NCI-H2107 (cell line): Measurements from ENCODE around the gene TOGARAM2.

ENCODE experiments used
- DNase-seq: peaks from one replicate; lab custom pipeline; 2025; lab: John Stamatoyannopoulos, UW

TOGARAM2 gene

DNA sequence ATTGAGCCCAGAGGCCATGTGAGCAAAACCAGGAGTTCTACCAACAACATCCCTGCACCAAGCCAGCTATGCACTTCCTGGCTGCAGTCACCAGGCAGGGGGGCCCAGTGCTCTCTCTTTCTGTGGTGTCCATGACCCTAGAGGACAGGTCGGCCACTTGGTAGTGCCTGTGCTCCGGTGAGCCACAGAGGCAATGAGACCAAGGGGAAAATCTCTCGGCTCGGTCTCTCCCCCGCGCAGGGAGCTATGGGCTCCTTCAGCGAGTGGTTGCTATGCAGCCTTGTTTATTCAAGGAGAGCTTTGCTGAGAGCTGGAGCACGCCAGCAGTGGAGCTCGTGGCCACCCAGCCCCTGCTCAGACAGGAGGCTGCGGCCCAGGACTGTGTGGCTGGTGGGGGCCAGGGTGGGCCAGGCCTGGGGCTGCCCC is at the start of gene TOGARAM2:
Gene TOGARAM2, plus strand, starts transcription at position 283 of the 426 bp plus-strand sequence. CDS start 13,537 bp downstream, outside the sequence.
- no peak for DNase-seq

DNA sequence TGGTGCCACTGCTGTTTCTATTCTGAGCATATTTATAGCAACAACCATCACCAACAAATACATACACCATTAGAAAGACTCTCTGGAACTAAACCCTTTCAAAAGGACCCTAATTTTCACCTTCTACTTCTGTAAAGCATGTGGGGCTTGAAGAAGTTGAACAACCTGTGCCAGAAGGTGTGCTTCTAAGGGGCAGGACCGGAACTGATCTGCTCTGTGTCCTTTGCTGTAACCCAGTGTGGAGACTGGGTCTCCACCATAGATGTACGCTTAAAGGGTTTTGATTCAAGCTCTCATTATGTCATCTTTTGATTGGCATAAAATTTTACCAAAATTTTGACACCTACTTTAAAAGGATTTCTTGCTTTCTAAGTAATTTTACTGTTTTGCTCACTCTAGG is 46.3 kb upstream of the TOGARAM2 start:
- no peak for DNase-seq

DNA sequence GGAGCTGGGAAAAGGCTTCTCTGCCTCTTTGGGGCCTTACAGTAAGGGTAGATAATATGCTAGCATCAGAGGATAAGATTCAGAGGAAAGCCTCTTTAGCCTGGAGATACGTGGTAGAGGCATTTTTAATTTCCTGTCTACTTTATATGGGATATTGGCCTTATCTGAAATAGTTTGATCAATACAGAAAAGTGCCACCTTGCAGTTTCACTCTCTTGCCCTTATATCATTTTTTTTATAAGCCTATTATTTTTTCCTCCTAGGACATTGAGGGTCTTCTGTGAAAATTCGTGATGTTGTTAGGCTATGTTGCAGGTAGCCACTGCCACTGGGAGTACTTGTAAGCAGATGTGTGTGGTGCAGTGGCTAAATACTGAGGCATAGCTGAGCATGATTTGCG is 40.1 kb upstream of the TOGARAM2 start:
- no peak for DNase-seq

DNA sequence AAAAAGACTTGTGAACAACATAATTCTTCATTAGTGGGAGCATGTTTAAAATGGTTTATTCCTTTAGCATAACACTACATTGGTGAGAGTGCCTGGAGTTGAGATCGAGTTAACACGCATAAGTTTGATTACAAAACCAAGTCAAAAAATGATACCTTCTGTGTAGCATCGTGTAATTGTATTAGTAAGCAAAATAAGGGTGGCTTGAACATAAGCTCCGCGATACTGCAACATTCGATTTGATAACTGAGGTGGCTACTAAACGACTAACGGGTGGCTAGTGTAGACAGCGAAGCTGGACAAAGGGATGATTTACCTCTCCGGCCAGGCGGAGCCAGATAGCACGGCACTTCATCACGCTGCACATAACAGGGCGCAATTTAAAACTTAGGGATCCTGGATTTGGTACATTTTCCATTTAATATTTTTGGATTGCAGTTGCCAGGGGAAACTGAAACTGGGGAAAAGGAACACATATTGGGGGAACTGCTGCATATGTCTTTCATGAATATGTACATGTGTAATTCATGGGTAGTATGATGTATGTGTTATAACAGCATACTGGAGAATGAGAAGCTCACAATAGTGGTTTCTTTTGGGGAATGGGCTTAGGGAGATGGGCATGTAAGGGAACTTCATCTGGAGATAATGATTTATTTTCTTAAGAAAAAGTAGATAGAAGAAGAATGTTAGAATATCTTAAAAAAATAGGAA is 36.4 kb upstream of the TOGARAM2 start:
- DNase-seq: no peak

DNA sequence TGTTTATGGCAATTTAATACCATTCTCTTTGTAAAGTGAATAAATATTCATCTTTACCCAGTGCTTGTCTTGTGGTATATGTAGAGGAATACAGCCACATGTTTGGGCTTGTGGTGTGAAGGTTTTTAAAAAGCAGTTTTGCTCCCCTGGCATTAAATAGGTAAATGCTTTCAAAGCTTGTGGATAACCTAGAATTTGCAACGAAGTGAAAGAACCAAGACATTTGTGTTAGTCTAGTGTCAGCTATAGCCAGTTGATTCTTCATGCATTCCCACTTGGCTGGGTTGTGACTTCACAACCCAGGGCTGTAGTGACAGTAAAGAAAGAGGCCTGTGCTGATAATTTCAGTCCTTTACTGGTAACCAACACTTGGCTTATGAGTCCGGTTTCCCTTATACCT is 32.9 kb upstream of the TOGARAM2 start:
- no peak for DNase-seq

DNA sequence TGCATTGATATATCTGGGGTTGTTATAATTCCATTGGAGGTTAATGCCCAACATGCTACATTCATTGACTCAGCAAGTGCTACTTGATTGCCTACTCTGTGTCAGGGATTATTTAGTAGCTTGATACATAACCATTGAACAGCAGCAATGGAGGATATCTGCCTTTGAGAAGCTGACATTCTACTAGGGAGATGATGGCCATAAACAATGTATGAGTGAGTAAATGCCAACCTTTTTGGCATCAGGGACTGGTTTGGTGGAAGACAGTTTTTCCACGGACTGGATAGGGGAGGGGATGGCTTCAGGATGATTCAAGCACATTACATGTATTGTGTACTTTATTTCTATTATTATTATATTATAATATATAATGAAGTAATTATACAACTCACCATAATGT is 31.9 kb upstream of the TOGARAM2 start:
- DNase-seq: no peak

DNA sequence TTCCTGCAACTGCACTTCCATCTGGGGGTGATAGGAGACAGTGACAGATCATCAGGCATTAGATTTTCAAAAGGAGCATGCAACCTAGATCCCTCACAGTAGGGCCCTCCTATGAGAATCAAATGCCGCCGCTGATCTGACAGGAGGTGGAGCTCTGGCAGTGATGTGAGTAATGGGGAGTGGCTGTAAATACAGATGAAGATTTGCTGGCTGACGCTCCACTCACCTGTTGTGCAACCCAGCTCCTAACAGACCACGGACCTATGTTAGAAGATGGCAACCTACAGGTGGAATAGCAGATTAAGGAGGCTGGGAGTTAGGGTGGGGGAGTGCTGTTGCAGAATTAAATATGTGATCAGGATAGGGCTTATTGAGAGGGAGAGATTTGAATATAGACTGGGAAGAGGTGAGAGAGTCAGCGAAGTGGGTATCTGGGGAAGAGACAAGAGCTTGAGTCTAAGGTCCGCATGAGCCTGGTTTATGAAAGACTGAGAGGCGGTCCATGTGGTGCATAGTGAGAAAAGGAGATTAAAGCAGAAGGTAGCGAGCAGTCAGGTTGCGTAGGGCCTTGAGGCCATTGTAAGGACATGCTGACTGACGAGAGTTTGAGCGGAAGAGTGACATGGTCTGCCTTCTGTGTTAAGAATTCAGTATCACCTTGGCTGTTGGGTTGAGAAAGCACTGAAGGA is 31.3 kb upstream of the TOGARAM2 start:
- no peak for DNase-seq

DNA sequence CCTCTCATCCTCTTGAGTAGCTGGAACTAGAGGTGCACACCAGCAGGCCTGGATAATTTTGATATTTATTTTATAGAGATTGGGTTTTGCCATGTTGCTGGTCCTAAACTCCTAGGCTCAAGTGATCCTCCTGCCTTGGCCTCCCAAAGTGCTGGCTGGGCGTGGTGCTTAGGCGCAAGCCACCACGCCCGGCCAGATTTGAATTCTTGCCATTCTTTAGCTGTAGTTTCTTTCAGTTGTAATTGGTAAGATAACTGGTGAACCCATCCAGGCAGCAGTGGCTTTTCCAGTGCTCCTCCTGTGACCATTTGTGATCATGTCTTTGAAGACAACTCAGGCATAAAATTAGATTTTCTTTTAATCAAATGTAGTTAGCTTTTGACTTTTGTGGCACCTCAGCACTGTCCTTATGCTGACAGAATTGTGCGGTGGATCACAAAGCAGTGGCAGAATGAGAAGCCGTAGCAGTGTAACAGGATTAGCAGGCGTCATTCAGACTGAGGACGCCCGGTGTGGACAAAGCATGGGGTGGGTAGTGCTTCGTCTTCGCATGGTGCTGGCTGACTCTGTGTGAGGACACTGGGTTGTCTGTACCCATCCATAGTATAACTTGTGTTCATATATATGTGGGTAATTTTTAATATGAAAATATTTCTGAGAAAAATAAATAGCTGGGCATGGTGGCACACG is 30.0 kb upstream of the TOGARAM2 start:
- DNase-seq: no peak

DNA sequence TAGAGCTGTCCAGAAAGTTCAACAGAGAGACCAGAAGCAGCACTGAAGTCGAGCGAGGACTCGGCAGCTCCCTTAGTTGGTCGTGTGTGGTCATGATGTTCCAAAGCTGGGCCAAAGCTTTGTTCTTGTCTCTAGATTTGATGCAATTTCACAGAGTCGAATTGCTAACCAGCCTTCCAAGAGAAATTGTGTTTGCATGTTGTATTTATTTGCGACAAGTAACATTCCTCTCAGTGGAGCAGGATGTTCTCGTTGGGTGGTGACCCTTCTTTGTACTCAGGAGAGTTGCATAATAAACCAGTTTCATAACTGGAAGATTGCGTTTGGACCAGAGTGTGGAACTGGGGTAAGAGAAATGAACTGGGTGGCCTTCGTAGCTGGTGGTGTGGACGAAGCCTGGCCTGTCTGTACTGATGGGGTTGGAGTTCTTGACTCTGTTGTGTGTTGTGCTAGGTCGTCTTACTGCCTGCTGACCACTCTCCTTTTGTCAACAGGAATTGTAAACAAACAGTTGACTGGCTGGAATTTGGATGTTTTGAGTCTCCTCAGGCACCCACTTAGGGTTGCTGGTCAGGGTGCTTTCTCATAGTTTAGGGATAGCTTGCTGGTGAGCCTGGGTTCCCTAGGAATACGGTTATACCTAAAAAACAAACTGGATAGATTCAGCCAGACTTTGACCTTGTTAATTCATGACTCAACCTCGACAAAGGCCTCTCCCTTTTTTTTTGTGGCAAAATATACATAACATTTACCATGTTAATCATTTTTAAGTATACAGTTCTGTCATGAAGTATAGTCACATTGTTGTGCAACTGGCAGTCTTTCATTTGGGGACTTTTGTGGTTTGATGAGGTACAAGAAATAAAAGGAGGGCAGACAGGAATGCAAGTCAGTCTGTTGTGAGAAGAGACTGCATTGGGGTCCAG is 28.9 kb upstream of the TOGARAM2 start:
- no peak for DNase-seq

DNA sequence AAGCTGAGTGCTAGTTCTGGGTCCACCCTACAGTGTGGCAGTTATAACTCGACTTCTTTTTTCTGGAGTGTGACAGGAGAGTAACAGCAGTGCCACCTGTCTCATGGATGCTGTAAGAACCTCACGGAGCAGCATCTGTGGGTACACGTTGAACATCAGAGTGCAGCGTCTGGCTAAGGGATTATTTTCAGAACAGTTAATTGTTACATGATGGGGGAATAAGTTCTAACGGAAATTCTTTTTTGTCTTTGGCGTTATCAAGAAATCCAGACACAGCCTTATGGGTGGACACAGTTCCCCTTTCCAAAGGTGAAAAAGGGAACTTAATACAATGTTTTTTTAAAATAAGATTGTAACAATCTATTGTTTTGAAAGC is 28.3 kb upstream of the TOGARAM2 start:
- DNase-seq: no peak

DNA sequence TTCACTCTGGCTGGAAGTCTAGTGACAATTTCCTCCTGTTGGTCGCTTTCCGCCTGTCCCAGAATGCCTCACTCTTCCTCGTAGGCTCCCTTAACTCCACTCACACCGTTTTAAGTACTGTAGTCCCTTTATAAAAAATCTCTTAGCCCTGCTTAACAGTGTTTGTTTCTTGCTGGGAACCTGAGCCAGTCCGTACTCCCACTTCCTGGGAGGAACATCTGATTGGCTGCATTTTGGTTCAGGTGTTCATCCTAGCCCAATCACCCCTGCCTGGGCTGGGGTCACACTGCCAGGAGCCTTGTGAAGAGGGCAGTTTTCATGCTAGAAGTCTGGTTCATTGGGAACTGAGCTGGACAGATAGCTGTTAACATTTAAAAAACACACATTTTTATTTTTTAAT is 25.6 kb upstream of the TOGARAM2 start:
- DNase-seq: no peak

DNA sequence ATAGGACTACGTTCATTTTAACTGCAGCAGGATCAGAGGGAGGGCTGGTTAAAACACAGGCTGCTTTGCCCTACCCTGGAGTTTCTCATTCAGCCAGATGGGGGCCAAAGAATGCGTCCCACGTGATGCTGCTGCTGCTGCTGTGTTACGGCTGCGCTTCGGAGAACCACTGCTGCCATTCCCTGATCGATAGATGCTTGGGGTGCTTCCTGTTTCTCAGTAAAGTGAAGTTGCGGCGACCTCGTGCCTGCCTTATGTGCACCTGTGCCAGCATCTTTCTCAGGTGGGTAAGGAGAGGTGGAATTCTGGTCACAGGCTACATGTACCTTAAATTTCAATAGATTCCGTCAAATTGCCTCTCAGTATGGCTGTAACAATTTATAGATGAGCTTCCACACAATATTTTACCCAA is 24.7 kb upstream of the TOGARAM2 start:
- no peak for DNase-seq

DNA sequence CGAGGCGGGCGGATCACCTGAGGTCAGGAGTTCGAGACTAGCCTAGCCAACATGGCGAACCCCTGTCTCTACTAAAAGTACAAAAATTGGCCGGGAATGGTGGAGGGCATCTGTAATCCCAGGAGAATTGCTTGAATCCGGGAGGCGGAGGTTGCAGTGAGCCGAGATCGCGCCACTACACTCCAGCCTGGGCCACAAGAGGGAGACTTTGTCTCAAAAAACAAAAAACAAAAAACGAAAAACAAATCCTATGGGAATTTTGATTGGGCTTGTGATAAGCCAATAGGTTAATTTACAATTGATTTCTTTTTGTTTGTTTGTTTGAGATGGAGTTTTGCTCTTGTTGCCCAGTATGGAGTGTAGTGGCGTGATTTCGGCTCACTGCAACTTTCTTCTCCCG is 24.2 kb upstream of the TOGARAM2 start:
- DNase-seq: no peak

DNA sequence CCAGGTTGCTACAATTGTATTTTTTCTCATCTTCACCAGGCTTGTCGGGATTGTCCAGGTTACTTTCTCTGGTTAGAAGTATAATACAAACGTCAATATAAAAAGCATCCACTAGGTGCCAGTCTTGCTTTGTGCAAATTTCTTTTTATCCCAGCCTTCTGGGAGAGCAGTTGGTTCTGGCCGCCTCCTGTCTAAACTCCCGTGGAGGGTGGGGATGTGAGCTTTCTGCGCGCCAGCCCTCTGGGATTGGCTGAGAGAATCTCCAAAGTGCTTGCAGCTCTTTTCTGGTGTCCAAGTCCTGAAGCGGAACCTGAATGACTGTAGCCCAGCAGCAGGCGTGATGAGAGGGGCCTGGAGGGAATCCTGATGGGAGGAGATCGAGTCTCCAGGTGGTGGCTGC is 22.4 kb upstream of the TOGARAM2 start:
- DNase-seq: peak; percentile 64

DNA sequence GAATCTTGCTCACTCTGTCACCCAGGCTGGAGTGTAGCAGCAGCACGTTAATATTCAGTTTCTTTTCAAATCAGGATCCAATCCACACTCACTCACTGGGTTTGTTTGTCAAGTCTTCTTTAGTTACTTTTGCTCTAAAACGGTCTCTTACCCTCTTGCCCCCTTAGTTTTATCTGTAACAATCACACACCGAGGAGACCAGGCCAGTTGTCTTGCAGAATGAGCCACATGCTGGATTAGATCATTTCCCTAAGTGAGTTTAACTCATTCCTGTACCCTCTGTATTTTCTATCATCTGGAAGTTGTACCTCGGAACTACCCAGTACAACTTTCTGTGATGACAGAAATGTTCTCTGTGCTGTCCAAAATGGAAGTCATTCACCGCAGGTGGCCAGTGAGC is 20.7 kb upstream of the TOGARAM2 start:
- DNase-seq: no peak

DNA sequence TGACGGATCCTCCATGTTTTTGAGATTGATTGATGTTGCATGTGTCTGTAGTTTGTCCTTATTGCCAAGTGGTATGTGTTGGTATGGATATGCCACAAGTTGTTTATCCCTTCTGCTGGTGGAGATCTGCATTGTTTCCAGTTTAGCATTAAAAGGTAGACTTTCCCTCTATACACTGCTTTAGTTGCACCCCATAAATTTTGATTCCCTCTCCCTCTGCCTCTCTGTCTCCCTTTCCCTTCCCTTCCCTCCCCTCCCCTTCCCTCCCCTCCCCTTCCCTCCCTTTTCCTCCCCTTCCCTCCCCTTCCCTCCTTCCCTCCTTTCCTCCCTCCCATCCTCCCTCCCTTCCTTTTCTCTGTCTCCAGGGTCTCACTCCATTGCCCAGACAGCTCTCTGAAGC is 18.6 kb upstream of the TOGARAM2 start:
- DNase-seq: no peak

DNA sequence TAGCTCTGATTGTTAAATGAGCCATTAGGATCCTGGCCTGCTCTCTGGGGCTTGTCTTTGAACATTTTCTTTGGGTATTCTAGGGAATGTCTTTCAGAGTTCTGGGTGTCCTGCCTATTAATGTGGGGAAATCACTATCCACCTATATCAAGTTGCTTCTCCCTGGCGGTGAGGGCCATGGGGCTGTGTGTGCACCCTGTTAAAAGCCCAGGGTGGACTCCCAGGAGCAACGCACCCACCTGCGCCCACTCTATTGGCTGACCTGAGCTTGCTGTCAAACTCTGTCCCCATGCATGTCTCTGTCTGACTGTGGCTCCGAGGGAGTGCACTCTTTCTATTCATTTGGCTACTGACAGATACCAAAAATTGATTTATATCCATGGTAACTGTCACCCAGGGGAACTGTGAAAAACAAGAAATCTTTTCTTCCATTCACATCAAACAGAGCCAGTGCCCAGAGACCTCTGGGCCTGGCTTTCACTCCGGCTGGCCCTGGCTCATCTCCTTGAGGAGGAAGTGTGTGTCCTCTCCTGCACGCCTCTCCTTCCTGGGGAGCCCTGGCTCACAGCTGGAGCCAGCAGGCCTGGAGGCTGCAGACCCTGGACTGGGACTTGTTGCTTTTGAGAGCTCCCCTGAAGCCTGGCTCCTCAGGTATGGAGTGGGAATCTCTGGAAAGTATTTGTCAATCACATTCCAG is 10.5 kb upstream of the TOGARAM2 start:
- no peak for DNase-seq

DNA sequence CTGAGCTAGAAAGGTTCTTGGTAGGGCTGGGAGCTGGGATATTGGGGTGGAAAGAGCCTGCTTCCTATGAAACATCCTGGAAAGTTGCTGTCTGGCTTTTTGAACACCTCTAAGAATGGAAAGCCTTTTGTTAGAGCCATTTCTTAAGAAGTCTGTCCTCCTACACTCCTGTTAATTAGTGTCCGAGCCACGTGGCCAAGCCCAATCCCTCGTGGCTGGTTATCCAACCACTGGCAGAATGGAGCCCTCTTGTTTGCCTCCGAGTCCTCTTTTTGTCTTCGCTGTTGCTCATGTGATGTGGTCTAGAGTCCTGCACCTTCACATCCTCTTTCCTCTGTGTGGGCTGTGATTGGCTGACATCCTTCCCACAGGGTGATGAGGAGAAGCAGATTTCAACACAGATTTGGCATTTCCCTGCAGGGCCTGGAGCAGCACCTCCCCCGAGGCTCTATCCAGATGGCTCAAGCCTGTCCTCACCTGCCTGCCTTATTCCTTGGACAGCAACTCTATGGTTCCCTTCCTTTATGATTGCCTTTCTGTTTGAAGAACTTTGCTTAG is 8.2 kb upstream of the TOGARAM2 start:
- no peak for DNase-seq

DNA sequence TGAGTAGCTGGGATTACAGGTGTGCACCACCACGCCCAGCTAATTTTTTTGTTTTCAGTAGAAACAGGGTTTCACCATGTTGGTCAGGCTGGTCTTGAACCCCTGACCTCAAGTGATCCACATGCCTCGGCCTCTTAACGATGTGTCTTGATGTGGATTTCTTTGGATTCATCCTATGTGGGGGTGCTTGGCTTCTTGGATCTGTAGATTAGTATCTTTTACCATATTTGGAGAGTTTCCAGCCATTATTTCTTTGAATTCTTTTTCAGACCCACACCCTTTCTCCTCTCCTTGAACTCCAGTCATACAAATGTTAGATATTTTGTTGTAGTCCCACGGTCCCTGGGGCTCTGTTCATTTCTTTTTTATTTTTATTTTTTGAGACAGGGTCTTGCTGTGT is 6.8 kb upstream of the TOGARAM2 start:
- DNase-seq: no peak

DNA sequence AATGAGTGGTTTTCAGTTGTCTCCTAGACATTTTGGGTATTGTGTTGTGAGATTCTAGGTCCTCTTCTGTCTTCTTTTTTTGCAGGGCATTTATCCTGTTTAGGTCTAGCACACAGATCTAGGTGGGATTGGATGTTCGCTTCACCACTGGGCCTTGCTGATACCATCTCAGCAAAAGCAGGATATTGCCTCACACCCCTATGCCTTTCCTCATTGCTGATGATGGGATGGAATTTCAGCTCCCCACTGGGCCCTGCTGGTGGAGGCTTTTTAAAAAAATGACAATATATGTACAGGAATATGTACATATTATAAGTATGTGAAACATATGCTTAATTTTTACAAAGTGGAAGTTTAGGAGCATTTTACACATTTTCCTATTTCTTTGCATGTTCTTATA is 5.4 kb upstream of the TOGARAM2 start:
- no peak for DNase-seq

DNA sequence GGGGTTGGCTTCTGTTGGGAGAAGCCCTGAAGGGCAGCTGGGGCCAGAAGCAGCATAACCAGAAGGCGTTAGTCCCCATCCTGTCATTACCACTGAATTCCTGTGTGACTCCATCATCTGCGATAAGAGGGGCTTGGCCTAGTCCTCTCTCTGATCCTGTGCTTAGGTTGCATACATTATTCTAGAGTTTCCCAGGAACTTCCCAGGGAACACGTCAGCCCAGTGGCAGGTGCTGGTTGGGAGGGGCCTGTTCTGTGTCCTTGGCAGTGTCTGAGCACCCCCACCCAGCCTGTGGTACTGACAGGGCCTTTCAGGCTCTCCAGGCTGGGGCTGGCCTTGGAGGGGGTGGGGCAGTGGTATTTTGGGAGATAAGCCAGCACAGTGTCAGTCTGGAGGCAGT is 4.5 kb upstream of the TOGARAM2 start:
- no peak for DNase-seq
